HG03432 (cell line): Measurements from ENCODE around the gene SLIT1.
A peak's percentile ranks its signal among the peaks of the same experiment; 100 is the strongest.

Experiments used
- ATAC-seq: cut with Tn5 transposase; IDR thresholded peaks from one replicate; pipeline ENCODE4 v1.9.1; 2021; ENCODE audit warnings: mild to moderate bottlenecking, moderate library complexity; ENCODE audit not compliant: unreplicated experiment

The SLIT1 gene

GRCh38 chr10:97203220-97203619 lies 17.5 kb upstream of the SLIT1 start:
- ATAC-seq, result no peak

- ATAC-seq, result peak; percentile 55
Measured at GRCh38 chr10:97200616-97201015, 14.9 kb upstream of the SLIT1 start.

GRCh38 chr10:97199152-97199551 lies 13.4 kb upstream of the SLIT1 start:
- ATAC-seq, result no peak

- no peak for ATAC-seq
Measured at GRCh38 chr10:97197030-97197500, 11.3 kb upstream of the SLIT1 start.

GRCh38 chr10:97196223-97197029 lies 10.7 kb upstream of the SLIT1 start:
- peak; percentile 71 for ATAC-seq

GRCh38 chr10:97195706-97196222 lies 10.0 kb upstream of the SLIT1 start:
- no peak for ATAC-seq

GRCh38 chr10:97192952-97193435 lies 7.2 kb upstream of the SLIT1 start:
- no peak for ATAC-seq

- no peak for ATAC-seq
Measured at GRCh38 chr10:97190450-97190849, 4.7 kb upstream of the SLIT1 start.

- no peak for ATAC-seq
Measured at GRCh38 chr10:97188261-97188711, 2.5 kb upstream of the SLIT1 start.

GRCh38 chr10:97186911-97187310 lies 1.2 kb upstream of the SLIT1 start:
- ATAC-seq, result no peak

GRCh38 chr10:97184971-97185325 lies 811 bp downstream of the SLIT1 start:
- ATAC-seq, result no peak

- no peak for ATAC-seq
Measured at GRCh38 chr10:97183314-97183713, 2.4 kb downstream of the SLIT1 start.

GRCh38 chr10:97182288-97182990 lies 3.3 kb downstream of the SLIT1 start:
- ATAC-seq, result no peak

- no peak for ATAC-seq
Measured at GRCh38 chr10:97180986-97181385, 4.8 kb downstream of the SLIT1 start.

- ATAC-seq, result no peak
Measured at GRCh38 chr10:97180363-97180755, 5.4 kb downstream of the SLIT1 start.

- ATAC-seq, result no peak
Measured at GRCh38 chr10:97179731-97180362, 5.9 kb downstream of the SLIT1 start.

GRCh38 chr10:97179311-97179710 lies 6.4 kb downstream of the SLIT1 start:
- ATAC-seq, result no peak

- ATAC-seq, result no peak
Measured at GRCh38 chr10:97178074-97178473, 7.7 kb downstream of the SLIT1 start.

- no peak for ATAC-seq
Measured at GRCh38 chr10:97176226-97176625, 9.5 kb downstream of the SLIT1 start.

- ATAC-seq, result no peak
Measured at GRCh38 chr10:97175586-97175985, 10.2 kb downstream of the SLIT1 start.

GRCh38 chr10:97174941-97175340 lies 10.8 kb downstream of the SLIT1 start:
- ATAC-seq, result no peak
